Endothelial cell of umbilical vein (primary cell): ENCODE results near the gene RBM25. TPM values are rescaled to one million over a fixed set of nuclear protein-coding genes. Genes with fewer than 3 reads are reported as not detected.

ENCODE experiments used
- BruUV-seq: library from RNA; stranded (reverse); fragments of 400-500 nt; replicated peaks from 2 replicates; lab custom pipeline; 2021; lab: Mats Ljungman, UMichigan
- CTCF ChIA-PET: fragments of 300-600, 350-600 bp; sonication (Branson Sonifier 250); formaldehyde crosslinking; loops from one replicate; lab custom pipeline; 2021; ENCODE audit warnings: antibody characterized with exemption, inconsistent platforms; lab: Charles Lee
- POLR2A ChIA-PET: fragments of 300-600, 350-600 bp; sonication (Branson Sonifier 250); formaldehyde crosslinking; loops from one replicate; lab custom pipeline; 2021; ENCODE audit warnings: antibody characterized with exemption, inconsistent platforms; lab: Charles Lee
- DNase-seq: peaks from one replicate; pipeline ENCODE4 v3.0.0-alpha.2; 2011; ENCODE audit warnings: low read depth, low spot score
- FAIRE-seq: peaks from 2 replicates; lab custom pipeline; 2011; peaks lifted over from hg19 to GRCh38; lab: Jason Lieb, UNC
- H2AFZ ChIP-seq: 2 replicates; pipeline ENCODE4 v1.6.0; 2012; ENCODE audit warnings: low read depth, low read length, control low read depth, inconsistent platforms
- H3K27ac ChIP-seq: 2 replicates; pipeline ENCODE4 v1.5.1; 2011; ENCODE audit warnings: low read depth, mild to moderate bottlenecking, control low read depth, low read length, moderate library complexity; ENCODE audit not compliant: insufficient read depth
- H3K27me3 ChIP-seq, 2 experiments: 2 replicates each; pipeline versions ENCODE4 v1.6.0 to v1.6.1; 2011; ENCODE audit warnings: low read length in 2 of 2, mixed read lengths in 1 of 2; ENCODE audit not compliant: control insufficient read depth in 2 of 2, insufficient read depth in 2 of 2
- H3K36me3 ChIP-seq, 2 experiments: 2 replicates in 1 of 2; 3 replicates in 1 of 2; pipeline ENCODE4 v1.5.1; 2011; ENCODE audit warnings: low read length in 2 of 2, mild to moderate bottlenecking in 1 of 2, moderate library complexity in 1 of 2; ENCODE audit not compliant: control insufficient read depth in 2 of 2, insufficient read depth in 2 of 2; ENCODE audit errors: extremely low read depth in 1 of 2
- H3K4me1 ChIP-seq: 3 replicates; pipeline ENCODE4 v1.5.1; 2011; ENCODE audit warnings: mild to moderate bottlenecking, low read length; ENCODE audit not compliant: control insufficient read depth, insufficient read depth; ENCODE audit errors: extremely low read depth
- H3K4me2 ChIP-seq: 2 replicates; pipeline ENCODE4 v1.6.1; 2011; ENCODE audit warnings: low read length, control low read depth, mixed read lengths; ENCODE audit not compliant: insufficient read depth
- H3K4me3 ChIP-seq, 3 experiments: fragments of 200-600 bp in 1 of 3; sonication (generic), shearing (Covaris generic) in 1 of 3; replicated peaks in 1 of 3; 2 replicates each; pipeline ENCODE4 v1.5.1; 2011 to 2016; ENCODE audit warnings: control low read depth in 3 of 3, low read length in 3 of 3, mild to moderate bottlenecking in 2 of 3, inconsistent platforms in 1 of 3, low read depth in 1 of 3, moderate library complexity in 1 of 3; ENCODE audit not compliant: insufficient read depth in 1 of 3
- H3K79me2 ChIP-seq: 2 replicates; pipeline ENCODE4 v1.6.0; 2012; ENCODE audit warnings: low read length, inconsistent platforms; ENCODE audit not compliant: control insufficient read depth, insufficient read depth
- H3K9ac ChIP-seq: replicated peaks from 2 replicates; pipeline ENCODE3; 2011; ENCODE audit warnings: low read length, control low read depth; ENCODE audit not compliant: insufficient read depth; ENCODE audit errors: extremely low read depth
- H3K9me1 ChIP-seq: replicated peaks from 3 replicates; pipeline ENCODE4 v1.6.0; 2011; ENCODE audit warnings: mild to moderate bottlenecking, low read length; ENCODE audit not compliant: control insufficient read depth, insufficient read depth; ENCODE audit errors: extremely low read depth
- H3K9me3 ChIP-seq: replicated peaks from 2 replicates; pipeline ENCODE4 v1.5.1; 2012; ENCODE audit warnings: low read length, inconsistent platforms; ENCODE audit not compliant: control insufficient read depth, insufficient read depth
- H4K20me1 ChIP-seq: replicated peaks from 2 replicates; pipeline ENCODE3; 2011; ENCODE audit warnings: mild to moderate bottlenecking, low read length; ENCODE audit not compliant: control insufficient read depth, insufficient read depth; ENCODE audit errors: extremely low read depth
- CTCF ChIP-seq, 2 donors: IDR thresholded peaks; 1 replicate in 1 of 2; 2 replicates in 1 of 2; pipeline ENCODE4 v1.5.1; 2011; ENCODE audit warnings: low read length in 2 of 2, mild to moderate bottlenecking in 2 of 2, moderate library complexity in 2 of 2, control low read depth in 1 of 2, inconsistent platforms in 1 of 2, low read depth in 1 of 2; ENCODE audit not compliant: insufficient read depth in 1 of 2; ENCODE audit errors: extremely low read depth in 1 of 2
- EZH2 ChIP-seq: IDR thresholded peaks from 2 replicates; pipeline ENCODE4 v1.6.1; 2012; ENCODE audit warnings: borderline replicate concordance, low read depth, mild to moderate bottlenecking, moderate library complexity, low read length, inconsistent platforms; ENCODE audit not compliant: severe bottlenecking
- FOS ChIP-seq: IDR thresholded peaks from 2 replicates; pipeline ENCODE4 v1.6.1; 2011; ENCODE audit warnings: mild to moderate bottlenecking, low read length, moderate library complexity, borderline replicate concordance; ENCODE audit not compliant: insufficient read depth
- GATA2 ChIP-seq: IDR thresholded peaks from 2 replicates; pipeline ENCODE4 v1.7.0; 2011; ENCODE audit warnings: low read depth, mild to moderate bottlenecking, moderate library complexity, mixed read lengths, low read length; ENCODE audit not compliant: insufficient read length, insufficient read depth
- JUN ChIP-seq: IDR thresholded peaks from 2 replicates; pipeline ENCODE4 v1.6.1; 2011; ENCODE audit warnings: borderline replicate concordance, low read depth; ENCODE audit not compliant: insufficient read length, insufficient read depth
- MAX ChIP-seq: IDR thresholded peaks from 2 replicates; pipeline ENCODE4 v1.6.1; 2011; ENCODE audit not compliant: insufficient read depth, insufficient read length
- MYC ChIP-seq: IDR thresholded peaks from one replicate; pipeline ENCODE4 v1.6.1; 2011; ENCODE audit warnings: mild to moderate bottlenecking, low read depth, low read length
- POLR2A ChIP-seq: IDR thresholded peaks from 2 replicates; pipeline ENCODE4 v1.6.1; 2012; ENCODE audit warnings: low read depth, mild to moderate bottlenecking, control low read depth, low read length
- POLR2AphosphoS5 ChIP-seq: IDR thresholded peaks from 2 replicates; pipeline ENCODE4 v1.6.1; 2012; ENCODE audit warnings: low read depth, mild to moderate bottlenecking, control low read depth, low read length, moderate library complexity; ENCODE audit not compliant: insufficient read depth
- dilution Hi-C: fragments of 300-500 bp; cut with MboI; formaldehyde crosslinking; loops from one replicate; pipeline ENCODE4 v1.15.0; 2019; ENCODE audit warnings: low sequenced_read_pairs; ENCODE audit not compliant: extremely low pct_ligation_motif_present
- intact Hi-C: fragments of 100-400 bp; cut with micrococcal nuclease; formaldehyde crosslinking; loops from one replicate; pipeline ENCODE4 v1.10.0; 2022
- polyA plus RNA-seq, 4 experiments: library from polyadenylated mRNA; depleted of rRNA in 3 of 4; stranded (reverse) in 3 of 4; unstranded in 1 of 4; fragments of >200 nt; gene quantifications; 2 replicates each; pipeline versions ENCODE4 v1.2.1 to v1.2.3, GENCODE V29; 2011 to 2012; ENCODE audit warnings: missing spikeins in 1 of 4
- total RNA-seq: library from RNA; stranded (reverse); gene quantifications from 2 replicates; pipeline ENCODE4 v1.2.3, GENCODE V29; 2021

Gene RBM25
- total and polyA plus RNA-seq, 2 donors (not counting 3 experiments of a cell fraction or from before 2014, with no cell fraction given) = 20.6 to 86.1 TPM

GRCh38 chr14:73097421-73097820 lies 39.1 kb downstream of the RBM25 start:
- Histone ChIP-seq H3K9me1 (no peaks in the 10 kb centered on the region), H3K27ac (no peak overlapping the region), H3K27me3 (no peaks in the 10 kb centered on the region), H3K4me2 (no peak overlapping the region), H3K4me1 (no peaks in the 10 kb centered on the region), H2AFZ (no peak overlapping the region), H4K20me1 (peaks cover 2% of the 10 kb centered on the region), H3K79me2 (peaks cover 32% of the 10 kb centered on the region), H3K9me3 (no peaks in the 10 kb centered on the region), H3K4me3 (no peak overlapping the region), H3K9ac (no peak overlapping the region), H3K36me3 (peaks cover 5 to 24% of the 10 kb centered on the region in 2 experiments)
- POLR2A ChIA-PET = no interaction called here
- TF ChIP-seq POLR2AphosphoS5 = no peak
- TF ChIP-seq MYC = no peak
- no peak for TF ChIP-seq EZH2
- TF ChIP-seq FOS = no peak
- no peak for DNase-seq
- CTCF ChIA-PET = interaction anchor here (1.2 kb wide), 1 partner anchor 583 kb away, joined by 3 read pairs; no protein-coding TSS in a partner anchor
- intact Hi-C loops = no loop called here
- no TSS peak for BruUV-seq
- no peak for FAIRE-seq
- dilution Hi-C loops = no loop called here

DNA sequence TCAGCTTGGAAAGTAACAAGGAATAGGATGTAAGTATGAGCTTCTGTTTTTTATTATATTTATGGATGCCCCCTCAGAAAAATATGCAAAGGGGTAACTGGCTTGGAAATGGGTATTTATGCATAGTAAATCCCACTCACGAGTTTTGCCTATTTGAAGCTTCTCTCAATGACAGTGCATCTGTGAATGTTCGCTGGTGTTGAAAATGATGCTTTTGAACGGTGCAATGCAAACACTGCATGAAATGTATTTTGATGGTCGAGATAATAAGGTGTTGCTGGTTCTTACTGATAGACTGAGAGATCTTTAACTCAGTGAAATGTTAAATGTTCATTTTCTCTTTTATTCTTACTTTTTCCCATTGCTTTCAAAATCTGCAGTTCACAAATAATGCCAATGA lies 42.0 kb downstream of the RBM25 start:
- POLR2A ChIA-PET = no interaction called here
- H4K20me1 ChIP-seq = no peaks in the 10 kb centered on the region
- H3K9me1 ChIP-seq = no peaks in the 10 kb centered on the region
- peaks cover 18% of the 10 kb centered on the region for H3K79me2 ChIP-seq
- no peaks in the 10 kb centered on the region for H3K9me3 ChIP-seq
- BruUV-seq = no TSS peak
- FAIRE-seq (no peak), DNase-seq (no peak)
- no peak overlapping the region for H3K9ac ChIP-seq
- peaks cover 13 to 24% of the 10 kb centered on the region in 2 experiments for H3K36me3 ChIP-seq
- intact Hi-C loops = no loop called here
- H3K27ac ChIP-seq = no peak overlapping the region
- no peak overlapping the region for H2AFZ ChIP-seq
- no peak overlapping the region for H3K4me3 ChIP-seq
- H3K4me2 ChIP-seq = no peak overlapping the region
- no peaks in the 10 kb centered on the region for H3K4me1 ChIP-seq
- no peaks in the 10 kb centered on the region for H3K27me3 ChIP-seq
- TF ChIP-seq FOS (no peak), GATA2 (no peak), CTCF (IDR thresholded peaks at IDR 0.05; ENCODE audit: extremely low read depth in 1 of 2, insufficient read depth in 1 of 2, low read depth in 1 of 2, low read length in 2 of 2) (no peak), JUN (no peak), MYC (no peak), MAX (no peak), POLR2A (no peak), EZH2 (no peak), POLR2AphosphoS5 (no peak)
- dilution Hi-C loops = no loop called here
- CTCF ChIA-PET = interaction anchor here (0.5 kb wide), 1 partner anchor 32 kb away, joined by 3 read pairs; no protein-coding TSS in a partner anchor
